ENCODE data around the gene SCLT1. TPM values are rescaled to one million over a fixed set of nuclear protein-coding genes. Genes with fewer than 3 reads are reported as not detected.

The SCLT1 gene
- total and polyA plus RNA-seq, 7 donors, result 3.0 to 18.8 (median 9.9) TPM

DNA sequence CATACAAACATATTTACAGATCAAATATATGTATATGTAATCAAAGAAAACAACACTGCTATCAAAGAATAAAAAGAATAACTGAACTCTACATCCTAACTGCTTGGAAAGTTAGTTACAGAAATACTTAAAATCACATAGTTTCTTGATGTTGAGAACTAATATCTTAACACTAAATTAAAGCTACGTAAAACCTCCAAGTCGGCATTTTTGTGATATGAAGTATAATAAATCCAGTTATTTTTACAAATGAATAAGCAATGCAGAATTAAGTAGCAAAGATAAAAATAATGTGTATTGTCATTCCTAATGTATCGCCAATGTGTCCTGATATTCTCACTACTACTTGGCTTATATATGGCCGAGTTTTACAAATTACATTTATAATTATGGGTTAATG is 215.4 kb downstream of the SCLT1 start:
- TF ChIP-seq, protein P1, sequence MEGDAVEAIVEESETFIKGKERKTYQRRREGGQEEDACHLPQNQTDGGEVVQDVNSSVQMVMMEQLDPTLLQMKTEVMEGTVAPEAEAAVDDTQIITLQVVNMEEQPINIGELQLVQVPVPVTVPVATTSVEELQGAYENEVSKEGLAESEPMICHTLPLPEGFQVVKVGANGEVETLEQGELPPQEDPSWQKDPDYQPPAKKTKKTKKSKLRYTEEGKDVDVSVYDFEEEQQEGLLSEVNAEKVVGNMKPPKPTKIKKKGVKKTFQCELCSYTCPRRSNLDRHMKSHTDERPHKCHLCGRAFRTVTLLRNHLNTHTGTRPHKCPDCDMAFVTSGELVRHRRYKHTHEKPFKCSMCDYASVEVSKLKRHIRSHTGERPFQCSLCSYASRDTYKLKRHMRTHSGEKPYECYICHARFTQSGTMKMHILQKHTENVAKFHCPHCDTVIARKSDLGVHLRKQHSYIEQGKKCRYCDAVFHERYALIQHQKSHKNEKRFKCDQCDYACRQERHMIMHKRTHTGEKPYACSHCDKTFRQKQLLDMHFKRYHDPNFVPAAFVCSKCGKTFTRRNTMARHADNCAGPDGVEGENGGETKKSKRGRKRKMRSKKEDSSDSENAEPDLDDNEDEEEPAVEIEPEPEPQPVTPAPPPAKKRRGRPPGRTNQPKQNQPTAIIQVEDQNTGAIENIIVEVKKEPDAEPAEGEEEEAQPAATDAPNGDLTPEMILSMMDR (IDR thresholded peaks at IDR 0.05), result no peak
- no peak for TF ChIP-seq POLR2A (IDR thresholded peaks at IDR 0.05)
- 94 to 96% methylated on average over 4 of the region's 4 CpGs for WGBS, 2 donors
- intact Hi-C loops (cut with DNase I), result no loop called here
- Histone ChIP-seq H3K9me3 (no peaks in the 10 kb centered on the region), H3K27me3 (no peaks in the 10 kb centered on the region), H3K4me3 (no peak overlapping the region), H3K4me1 (no peaks in the 10 kb centered on the region), H3K36me3 (peaks cover 0 to 12% (median 0%) of the 10 kb centered on the region in 4 donors), H3K27ac (no peak overlapping the region)
- no peak for DNase-seq

DNA sequence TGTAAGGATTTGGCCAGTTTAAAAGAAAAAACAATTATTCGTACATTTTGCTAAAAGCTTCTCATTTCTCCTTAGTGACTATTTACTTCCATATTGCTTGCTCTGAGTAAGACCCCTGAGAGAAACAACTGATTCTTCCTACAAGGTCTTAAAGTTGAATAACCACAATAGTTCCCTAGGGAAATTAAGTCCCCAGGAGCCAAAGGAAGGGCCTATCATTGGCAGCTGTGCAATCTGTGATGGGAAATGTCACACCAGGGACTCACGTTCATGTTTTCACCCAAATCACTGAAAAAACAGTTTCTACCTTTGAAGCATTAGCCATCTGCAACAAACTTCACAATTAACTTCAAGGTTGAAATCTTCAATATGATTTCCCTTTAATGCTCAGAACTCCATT is 217.1 kb downstream of the SCLT1 start:
- no peak overlapping the region for H3K4me3 ChIP-seq
- intact Hi-C loops (cut with DNase I), result no loop called here
- H3K9me3 ChIP-seq, result no peaks in the 10 kb centered on the region
- no peak for DNase-seq
- H3K4me1 ChIP-seq, result no peaks in the 10 kb centered on the region
- 87 to 93% methylated on average over 2 of the region's 2 CpGs for WGBS, 2 donors
- no peaks in the 10 kb centered on the region for H3K27me3 ChIP-seq
- peaks cover 8 to 30% (median 14%) of the 10 kb centered on the region in 4 donors for H3K36me3 ChIP-seq
- no peak for TF ChIP-seq POLR2A (IDR thresholded peaks at IDR 0.05)
- no peak overlapping the region for H3K27ac ChIP-seq

DNA sequence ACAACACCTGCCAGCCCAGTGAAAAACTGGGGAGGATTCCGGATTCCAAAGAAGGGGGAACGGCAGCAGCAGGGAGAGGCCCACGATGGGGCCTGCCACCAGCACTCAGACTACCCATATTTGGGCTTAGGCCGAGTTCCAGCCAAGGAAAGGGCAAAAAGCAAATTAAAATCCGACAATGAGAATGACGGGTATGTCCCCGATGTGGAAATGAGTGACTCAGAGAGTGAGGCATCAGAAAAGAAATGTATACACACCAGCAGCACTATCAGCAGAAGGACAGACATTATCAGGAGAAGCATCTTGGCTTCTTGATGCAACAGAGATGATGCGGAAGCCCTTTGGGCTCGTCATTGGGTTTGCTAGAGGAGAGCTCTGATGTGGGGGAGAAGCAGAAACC is 221.4 kb downstream of the SCLT1 start:
- no peak overlapping the region for H3K4me3 ChIP-seq
- no peak for DNase-seq
- H3K27ac ChIP-seq, result no peak overlapping the region
- no peaks in the 10 kb centered on the region for H3K27me3 ChIP-seq
- TF ChIP-seq, protein P1 (IDR thresholded peaks at IDR 0.05), result no peak
- TF ChIP-seq POLR2A (IDR thresholded peaks at IDR 0.05) (no peak), POLR2AphosphoS5 (IDR thresholded peaks at IDR 0.05) (no peak), EP300 (IDR thresholded peaks at IDR 0.05) (no peak)
- no peaks in the 10 kb centered on the region for H3K4me1 ChIP-seq
- WGBS, 2 donors, result 94 to 96% methylated on average over 9 of the region's 9 CpGs
- no peaks in the 10 kb centered on the region for H3K9me3 ChIP-seq
- peaks cover 11 to 72% (median 29%) of the 10 kb centered on the region in 4 donors for H3K36me3 ChIP-seq
- intact Hi-C loops (cut with DNase I), result no loop called here

DNA sequence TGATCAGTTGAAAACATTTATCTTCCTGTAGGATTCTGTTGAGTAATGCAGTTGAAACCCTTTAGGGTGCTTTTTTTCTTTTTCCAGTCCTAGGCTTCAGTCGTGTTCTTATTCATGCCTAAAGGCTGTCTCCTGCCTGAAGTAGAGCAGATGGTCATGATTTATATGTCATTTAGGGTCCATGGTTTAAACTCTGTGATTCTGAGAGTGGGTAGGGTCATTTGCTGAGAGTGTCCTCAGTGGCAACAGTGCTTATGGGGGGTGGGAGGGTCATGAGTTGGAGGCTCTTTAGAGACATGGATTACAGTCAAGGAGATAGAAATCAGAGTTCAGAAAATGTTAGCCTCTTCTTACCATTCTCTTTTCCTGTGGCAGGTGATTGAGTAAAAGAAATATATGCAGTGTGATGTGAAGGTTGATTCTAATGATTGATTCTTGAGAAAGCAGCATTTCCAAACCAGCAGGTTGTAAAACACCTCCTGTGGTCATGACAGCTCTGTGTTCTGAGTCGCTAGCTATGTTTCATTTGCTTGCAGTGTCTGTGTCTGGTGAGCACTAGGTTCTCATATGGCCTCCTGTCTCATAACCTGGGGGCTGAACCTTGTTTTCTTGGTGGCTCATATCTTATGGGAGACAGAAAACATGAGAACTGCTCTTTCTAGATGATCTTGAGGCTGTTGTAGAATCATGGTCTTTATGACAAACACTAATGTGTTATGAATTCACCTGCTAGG is 223.4 kb downstream of the SCLT1 start:
- H3K27me3 ChIP-seq, result no peaks in the 10 kb centered on the region
- no peaks in the 10 kb centered on the region for H3K4me1 ChIP-seq
- DNase-seq, result no peak
- H3K36me3 ChIP-seq, result peaks cover 11 to 90% (median 31%) of the 10 kb centered on the region in 4 donors
- no peaks in the 10 kb centered on the region for H3K9me3 ChIP-seq
- intact Hi-C loops (cut with DNase I), result loop anchor here (10.0 kb wide), 1 partner anchor 585 kb away; the partner anchor contains the start of gene PGRMC2
- H3K27ac ChIP-seq, result no peak overlapping the region
- 87 to 89% methylated on average over 2 of the region's 2 CpGs for WGBS, 2 donors
- TF ChIP-seq, protein P1 (IDR thresholded peaks at IDR 0.05), result no peak
- TF ChIP-seq EP300 (IDR thresholded peaks at IDR 0.05) (no peak), POLR2A (IDR thresholded peaks at IDR 0.05) (no peak), POLR2AphosphoS5 (IDR thresholded peaks at IDR 0.05) (no peak)
- H3K4me3 ChIP-seq, result no peak overlapping the region

DNA sequence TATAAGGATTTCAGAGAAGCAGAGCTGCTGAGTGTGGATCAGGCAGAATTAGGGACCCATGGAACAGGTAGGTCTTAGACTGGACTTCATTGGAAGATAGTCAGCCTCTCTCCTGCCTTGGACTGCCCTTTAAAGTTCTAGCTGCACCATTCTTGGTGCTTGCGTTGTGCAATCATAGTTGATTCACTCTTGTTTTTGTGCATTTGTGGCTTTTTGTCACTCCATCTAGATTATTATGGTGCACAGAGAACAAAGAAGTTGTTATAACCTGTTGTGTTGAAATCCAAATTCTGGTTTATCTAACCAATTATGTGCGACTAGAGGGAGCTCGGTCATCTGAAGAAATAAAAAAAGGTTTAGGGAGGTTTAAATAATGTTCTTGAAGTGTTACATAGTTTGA is 224.6 kb downstream of the SCLT1 start:
- 94 to 96% methylated on average over 3 of the region's 3 CpGs for WGBS, 2 donors
- TF ChIP-seq POLR2A (IDR thresholded peaks at IDR 0.05), result no peak
- no peaks in the 10 kb centered on the region for H3K4me1 ChIP-seq
- peaks cover 11 to 86% (median 31%) of the 10 kb centered on the region in 4 donors for H3K36me3 ChIP-seq
- H3K27ac ChIP-seq, result no peak overlapping the region
- H3K27me3 ChIP-seq, result no peaks in the 10 kb centered on the region
- DNase-seq, result no peak
- no peak overlapping the region for H3K4me3 ChIP-seq
- no peaks in the 10 kb centered on the region for H3K9me3 ChIP-seq
- intact Hi-C loops (cut with DNase I), result loop anchor here (10.0 kb wide), 1 partner anchor 584 kb away; the partner anchor contains the start of gene PGRMC2

Data from sigmoid colon (tissue), 7 donors.